DOHH2 (cell line): ENCODE data around the gene SEM1.

Source experiments
- EZH2phosphoT487 ChIP-seq: fragments of 200-600 bp; sonication (generic); IDR thresholded peaks from 2 replicates; pipeline ENCODE4 v1.6.1; 2017; ENCODE audit warnings: borderline replicate concordance, mild to moderate bottlenecking, antibody characterized with exemption, low read length, moderate library complexity, mixed read lengths
- TF ChIP-seq, protein P1 (sequence below): fragments of 200-600 bp; sonication (generic); IDR thresholded peaks from one replicate; pipeline ENCODE4 v1.5.1; 2014; ENCODE audit warnings: antibody characterized with exemption, mild to moderate bottlenecking, low read depth, low read length; ENCODE audit not compliant: poor library complexity, severe bottlenecking

DNA sequence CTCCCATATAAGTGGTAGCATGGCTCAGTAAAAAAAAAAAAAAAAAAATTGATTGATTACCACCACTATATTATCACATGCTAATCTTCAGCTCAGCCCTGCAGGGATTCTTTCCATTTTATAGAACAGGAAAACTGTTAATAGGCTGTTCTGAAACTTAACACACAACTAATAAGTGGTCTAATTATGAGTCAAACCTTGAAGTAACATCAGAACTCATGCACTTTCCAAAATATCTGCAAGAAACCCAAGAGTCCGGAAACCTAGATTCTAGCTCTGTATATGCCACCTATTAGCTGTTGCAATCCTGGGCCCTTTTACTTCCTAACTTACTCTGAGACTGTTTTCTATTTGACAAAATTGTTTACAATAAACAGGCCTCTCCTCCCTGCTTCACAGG lies 23.9 kb downstream of the SEM1 start:
- TF ChIP-seq EZH2phosphoT487: no peak
- TF ChIP-seq, protein P1, sequence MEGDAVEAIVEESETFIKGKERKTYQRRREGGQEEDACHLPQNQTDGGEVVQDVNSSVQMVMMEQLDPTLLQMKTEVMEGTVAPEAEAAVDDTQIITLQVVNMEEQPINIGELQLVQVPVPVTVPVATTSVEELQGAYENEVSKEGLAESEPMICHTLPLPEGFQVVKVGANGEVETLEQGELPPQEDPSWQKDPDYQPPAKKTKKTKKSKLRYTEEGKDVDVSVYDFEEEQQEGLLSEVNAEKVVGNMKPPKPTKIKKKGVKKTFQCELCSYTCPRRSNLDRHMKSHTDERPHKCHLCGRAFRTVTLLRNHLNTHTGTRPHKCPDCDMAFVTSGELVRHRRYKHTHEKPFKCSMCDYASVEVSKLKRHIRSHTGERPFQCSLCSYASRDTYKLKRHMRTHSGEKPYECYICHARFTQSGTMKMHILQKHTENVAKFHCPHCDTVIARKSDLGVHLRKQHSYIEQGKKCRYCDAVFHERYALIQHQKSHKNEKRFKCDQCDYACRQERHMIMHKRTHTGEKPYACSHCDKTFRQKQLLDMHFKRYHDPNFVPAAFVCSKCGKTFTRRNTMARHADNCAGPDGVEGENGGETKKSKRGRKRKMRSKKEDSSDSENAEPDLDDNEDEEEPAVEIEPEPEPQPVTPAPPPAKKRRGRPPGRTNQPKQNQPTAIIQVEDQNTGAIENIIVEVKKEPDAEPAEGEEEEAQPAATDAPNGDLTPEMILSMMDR: no peak
